HL-60/S4 (cell line): ENCODE measurements around the gene NRXN2.

Experiments used
- in situ Hi-C: fragments of 300-500 bp; cut with MboI; formaldehyde crosslinking; loops from 2 replicates; pipeline ENCODE4 v1.14.3; 2022; ENCODE audit warnings: low sequenced_read_pairs

Gene NRXN2

GRCh38 chr11:64723117-64723906, at the start of gene NRXN2:
TSS of gene NRXN2 (minus strand) at chr11:64723197. CDS start at chr11:64713699, 9,498 bp downstream.
- in situ Hi-C loops: no loop called here

- in situ Hi-C loops: no loop called here
These were observed 49.5 kb upstream of the NRXN2 start for GRCh38 chr11:64772303-64773018.

- in situ Hi-C loops: no loop called here
These were observed 48.9 kb upstream of the NRXN2 start for GRCh38 chr11:64771861-64772260.

GRCh38 chr11:64770120-64770519, 47.1 kb upstream of the NRXN2 start:
- in situ Hi-C loops: no loop called here

GRCh38 chr11:64769283-64769682, 46.3 kb upstream of the NRXN2 start:
- in situ Hi-C loops: no loop called here

- in situ Hi-C loops: no loop called here
These were observed 45.3 kb upstream of the NRXN2 start for GRCh38 chr11:64768300-64768694.

GRCh38 chr11:64767344-64768299, 44.6 kb upstream of the NRXN2 start:
- in situ Hi-C loops: no loop called here

- in situ Hi-C loops: no loop called here
These were observed 43.9 kb upstream of the NRXN2 start for GRCh38 chr11:64766881-64767280.

GRCh38 chr11:64765851-64766665, 43.1 kb upstream of the NRXN2 start:
- in situ Hi-C loops: no loop called here

GRCh38 chr11:64765291-64765850, 42.4 kb upstream of the NRXN2 start:
- in situ Hi-C loops: no loop called here

- in situ Hi-C loops: no loop called here
These were observed 41.8 kb upstream of the NRXN2 start for GRCh38 chr11:64764753-64765152.

GRCh38 chr11:64764040-64764611, 41.1 kb upstream of the NRXN2 start:
- in situ Hi-C loops: no loop called here

- in situ Hi-C loops: no loop called here
These were observed 40.6 kb upstream of the NRXN2 start for GRCh38 chr11:64763526-64764039.

- in situ Hi-C loops: no loop called here
These were observed 39.9 kb upstream of the NRXN2 start for GRCh38 chr11:64762674-64763525.

GRCh38 chr11:64762277-64762673, 39.3 kb upstream of the NRXN2 start:
- in situ Hi-C loops: no loop called here

GRCh38 chr11:64760759-64761420, 37.9 kb upstream of the NRXN2 start:
- in situ Hi-C loops: no loop called here

GRCh38 chr11:64759722-64760719, 37.0 kb upstream of the NRXN2 start, which contains the start of gene PYGM:
TSS of gene PYGM (minus strand) at chr11:64759974. CDS start at chr11:64759898, 76 bp downstream.
- in situ Hi-C loops: no loop called here
